IPS-18a (cell line): Measurements from ENCODE around the gene MIPOL1.

Source experiments
- H3K27ac ChIP-seq: one replicate; pipeline ENCODE4 v1.5.1; 2013; ENCODE audit warnings: low read length
- H3K27me3 ChIP-seq: one replicate; pipeline ENCODE4 v1.6.1; 2013; ENCODE audit warnings: mild to moderate bottlenecking, low read length; ENCODE audit not compliant: control insufficient read depth, insufficient read depth
- H3K36me3 ChIP-seq: one replicate; pipeline ENCODE4 v1.6.1; 2013; ENCODE audit warnings: low read depth, low read length; ENCODE audit not compliant: control insufficient read depth
- H3K4me1 ChIP-seq: one replicate; pipeline ENCODE4 v1.6.1; 2013; ENCODE audit warnings: low read depth, low read length; ENCODE audit not compliant: control insufficient read depth
- H3K4me3 ChIP-seq: one replicate; pipeline ENCODE4 v1.5.1; 2013; ENCODE audit warnings: low read length
- H3K9ac ChIP-seq: one replicate; pipeline ENCODE4 v1.6.1; 2013; ENCODE audit warnings: mild to moderate bottlenecking, low read length, moderate library complexity
- H3K9me3 ChIP-seq: one replicate; pipeline ENCODE4 v1.6.1; 2013; ENCODE audit warnings: low read depth, low read length; ENCODE audit not compliant: control insufficient read depth

Gene MIPOL1

GRCh38 chr14:37237735-37238200 lies 40.0 kb downstream of the MIPOL1 start:
- H3K27me3 ChIP-seq: no peaks in the 10 kb centered on the region
- no peak overlapping the region for H3K27ac ChIP-seq
- no peaks in the 10 kb centered on the region for H3K4me1 ChIP-seq
- no peaks in the 10 kb centered on the region for H3K36me3 ChIP-seq
- no peak overlapping the region for H3K4me3 ChIP-seq
- H3K9ac ChIP-seq: no peak overlapping the region
- no peaks in the 10 kb centered on the region for H3K9me3 ChIP-seq

GRCh38 chr14:37241198-37241597 lies 43.5 kb downstream of the MIPOL1 start:
- Histone ChIP-seq H3K9me3 (no peaks in the 10 kb centered on the region), H3K27ac (no peak overlapping the region), H3K4me1 (no peaks in the 10 kb centered on the region), H3K4me3 (no peak overlapping the region), H3K27me3 (no peaks in the 10 kb centered on the region), H3K36me3 (no peaks in the 10 kb centered on the region), H3K9ac (no peak overlapping the region)

- Histone ChIP-seq H3K27ac (no peak overlapping the region), H3K36me3 (no peaks in the 10 kb centered on the region), H3K27me3 (no peaks in the 10 kb centered on the region), H3K9ac (no peak overlapping the region), H3K4me3 (no peak overlapping the region), H3K4me1 (no peaks in the 10 kb centered on the region), H3K9me3 (no peaks in the 10 kb centered on the region)
Measured at GRCh38 chr14:37246427-37246829, 48.7 kb downstream of the MIPOL1 start.

GRCh38 chr14:37247791-37248461 lies 50.2 kb downstream of the MIPOL1 start:
- no peaks in the 10 kb centered on the region for H3K9me3 ChIP-seq
- no peak overlapping the region for H3K27ac ChIP-seq
- no peak overlapping the region for H3K4me3 ChIP-seq
- no peak overlapping the region for H3K9ac ChIP-seq
- H3K36me3 ChIP-seq: no peaks in the 10 kb centered on the region
- no peaks in the 10 kb centered on the region for H3K4me1 ChIP-seq
- no peaks in the 10 kb centered on the region for H3K27me3 ChIP-seq

- no peak overlapping the region for H3K9ac ChIP-seq
- H3K9me3 ChIP-seq: no peaks in the 10 kb centered on the region
- no peak overlapping the region for H3K4me3 ChIP-seq
- no peak overlapping the region for H3K27ac ChIP-seq
- peaks cover 8% of the 10 kb centered on the region for H3K4me1 ChIP-seq
- no peaks in the 10 kb centered on the region for H3K27me3 ChIP-seq
- no peaks in the 10 kb centered on the region for H3K36me3 ChIP-seq
Measured at GRCh38 chr14:37251775-37252174, 54.0 kb downstream of the MIPOL1 start.

- Histone ChIP-seq H3K4me3 (no peak overlapping the region), H3K36me3 (no peaks in the 10 kb centered on the region), H3K27me3 (no peaks in the 10 kb centered on the region), H3K9me3 (no peaks in the 10 kb centered on the region), H3K27ac (no peak overlapping the region), H3K4me1 (peaks cover 14% of the 10 kb centered on the region), H3K9ac (no peak overlapping the region)
Measured at GRCh38 chr14:37252434-37252833, 54.7 kb downstream of the MIPOL1 start.

GRCh38 chr14:37253905-37254304 lies 56.2 kb downstream of the MIPOL1 start:
- Histone ChIP-seq H3K9ac (no peak overlapping the region), H3K9me3 (no peaks in the 10 kb centered on the region), H3K27ac (no peak overlapping the region), H3K27me3 (no peaks in the 10 kb centered on the region), H3K36me3 (no peaks in the 10 kb centered on the region), H3K4me3 (no peak overlapping the region), H3K4me1 (peaks cover 19% of the 10 kb centered on the region)

- Histone ChIP-seq H3K4me3 (no peak overlapping the region), H3K36me3 (no peaks in the 10 kb centered on the region), H3K4me1 (peaks cover 19% of the 10 kb centered on the region), H3K27me3 (no peaks in the 10 kb centered on the region), H3K27ac (no peak overlapping the region), H3K9me3 (no peaks in the 10 kb centered on the region), H3K9ac (no peak overlapping the region)
Measured at GRCh38 chr14:37254411-37254947, 56.7 kb downstream of the MIPOL1 start.

- H3K27me3 ChIP-seq: no peaks in the 10 kb centered on the region
- H3K9ac ChIP-seq: no peak overlapping the region
- no peaks in the 10 kb centered on the region for H3K9me3 ChIP-seq
- no peak overlapping the region for H3K4me3 ChIP-seq
- no peaks in the 10 kb centered on the region for H3K36me3 ChIP-seq
- H3K4me1 ChIP-seq: peaks cover 21% of the 10 kb centered on the region
- no peak overlapping the region for H3K27ac ChIP-seq
Measured at GRCh38 chr14:37257501-37258070, 59.8 kb downstream of the MIPOL1 start.

- Histone ChIP-seq H3K9ac (no peak overlapping the region), H3K4me3 (no peak overlapping the region), H3K36me3 (no peaks in the 10 kb centered on the region), H3K4me1 (peaks cover 6% of the 10 kb centered on the region), H3K27ac (no peak overlapping the region), H3K9me3 (no peaks in the 10 kb centered on the region), H3K27me3 (no peaks in the 10 kb centered on the region)
Measured at GRCh38 chr14:37262649-37263048, 64.9 kb downstream of the MIPOL1 start.

GRCh38 chr14:37263656-37264236 lies 66.0 kb downstream of the MIPOL1 start:
- H3K4me1 ChIP-seq: peaks cover 3% of the 10 kb centered on the region
- H3K27me3 ChIP-seq: no peaks in the 10 kb centered on the region
- no peak overlapping the region for H3K4me3 ChIP-seq
- H3K9me3 ChIP-seq: no peaks in the 10 kb centered on the region
- H3K9ac ChIP-seq: no peak overlapping the region
- H3K36me3 ChIP-seq: no peaks in the 10 kb centered on the region
- no peak overlapping the region for H3K27ac ChIP-seq
